ENCODE results near the gene AKAP12. TPM values are rescaled to one million over a fixed set of nuclear protein-coding genes. Genes with fewer than 3 reads are reported as not detected.

AKAP12 gene
- total and polyA plus RNA-seq, 2 experiments from 2014 or later: 90.1 to 137 TPM

DNA sequence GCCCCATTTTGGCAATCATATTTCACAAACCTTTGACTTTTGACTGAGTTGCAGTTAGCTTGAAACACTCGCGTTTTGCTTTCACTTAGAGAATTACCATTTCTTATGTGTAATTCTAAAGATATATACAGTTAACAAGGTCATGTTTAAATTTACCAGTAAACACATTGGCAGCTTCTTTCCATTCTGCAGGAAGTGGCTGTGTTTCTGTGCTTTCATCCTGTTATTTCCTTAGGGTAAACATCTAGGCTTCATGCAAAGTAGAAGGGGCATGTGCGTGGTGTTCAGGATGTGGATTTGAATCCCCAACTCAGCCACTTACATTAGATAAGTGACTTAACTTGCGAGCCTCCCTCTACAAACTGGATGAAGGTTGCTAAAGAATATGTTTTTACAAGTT is 41.1 kb downstream of the AKAP12 start:
- Histone ChIP-seq H3K4me1 (ENCODE audit: insufficient read depth) (peaks cover 24% of the 10 kb centered on the region), H4K20me1 (replicated peaks; ENCODE audit: insufficient read depth) (peaks cover 12% of the 10 kb centered on the region), H3K79me2 (replicated peaks; ENCODE audit: insufficient read depth) (peaks cover 98% of the 10 kb centered on the region), H3K36me3 (ENCODE audit: insufficient read depth) (no peaks in the 10 kb centered on the region), H3K4me3 (no peak overlapping the region), H3K9me2 (ENCODE audit: insufficient read depth) (no peaks in the 10 kb centered on the region), H2AFZ (no peak overlapping the region), H3K27me3 (ENCODE audit: insufficient read depth) (no peaks in the 10 kb centered on the region), H3F3A (replicated peaks; ENCODE audit: low read depth) (no peaks in the 10 kb centered on the region), H3K4me2 (no peak overlapping the region), H3K27ac (ENCODE audit: low read depth) (no peak overlapping the region)
- ATAC-seq (no peak), DNase-seq (ENCODE audit: low spot score) (no peak)
- TF ChIP-seq POLR2AphosphoS5 (IDR thresholded peaks at IDR 0.05; ENCODE audit: low read depth): no peak
- TF ChIP-seq, protein P1, sequence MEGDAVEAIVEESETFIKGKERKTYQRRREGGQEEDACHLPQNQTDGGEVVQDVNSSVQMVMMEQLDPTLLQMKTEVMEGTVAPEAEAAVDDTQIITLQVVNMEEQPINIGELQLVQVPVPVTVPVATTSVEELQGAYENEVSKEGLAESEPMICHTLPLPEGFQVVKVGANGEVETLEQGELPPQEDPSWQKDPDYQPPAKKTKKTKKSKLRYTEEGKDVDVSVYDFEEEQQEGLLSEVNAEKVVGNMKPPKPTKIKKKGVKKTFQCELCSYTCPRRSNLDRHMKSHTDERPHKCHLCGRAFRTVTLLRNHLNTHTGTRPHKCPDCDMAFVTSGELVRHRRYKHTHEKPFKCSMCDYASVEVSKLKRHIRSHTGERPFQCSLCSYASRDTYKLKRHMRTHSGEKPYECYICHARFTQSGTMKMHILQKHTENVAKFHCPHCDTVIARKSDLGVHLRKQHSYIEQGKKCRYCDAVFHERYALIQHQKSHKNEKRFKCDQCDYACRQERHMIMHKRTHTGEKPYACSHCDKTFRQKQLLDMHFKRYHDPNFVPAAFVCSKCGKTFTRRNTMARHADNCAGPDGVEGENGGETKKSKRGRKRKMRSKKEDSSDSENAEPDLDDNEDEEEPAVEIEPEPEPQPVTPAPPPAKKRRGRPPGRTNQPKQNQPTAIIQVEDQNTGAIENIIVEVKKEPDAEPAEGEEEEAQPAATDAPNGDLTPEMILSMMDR (conservative IDR thresholded peaks at IDR 0.05; ENCODE audit: low read depth in 2 of 2): no peak
- TF ChIP-seq EZH2 (IDR thresholded peaks at IDR 0.05; ENCODE audit: low read depth, unreplicated experiment): no peak
- no peak for TF ChIP-seq JUNB (IDR thresholded peaks at IDR 0.05; ENCODE audit: unreplicated experiment)
- TF ChIP-seq NANOG (IDR thresholded peaks at IDR 0.05; ENCODE audit: borderline replicate concordance): no peak
- no peak for TF ChIP-seq EZH2phosphoT487 (IDR thresholded peaks at IDR 0.05; ENCODE audit: unreplicated experiment)
- TF ChIP-seq ZNF462 (CRISPR knock-in tag; IDR thresholded peaks at IDR 0.05): no peak
- no peak for TF ChIP-seq ZNF331 (CRISPR knock-in tag; IDR thresholded peaks at IDR 0.05; ENCODE audit: low read depth)
- TF ChIP-seq CREB1 (CRISPR knock-in tag; IDR thresholded peaks at IDR 0.05; ENCODE audit: low read depth): no peak
- TF ChIP-seq, protein P2, sequence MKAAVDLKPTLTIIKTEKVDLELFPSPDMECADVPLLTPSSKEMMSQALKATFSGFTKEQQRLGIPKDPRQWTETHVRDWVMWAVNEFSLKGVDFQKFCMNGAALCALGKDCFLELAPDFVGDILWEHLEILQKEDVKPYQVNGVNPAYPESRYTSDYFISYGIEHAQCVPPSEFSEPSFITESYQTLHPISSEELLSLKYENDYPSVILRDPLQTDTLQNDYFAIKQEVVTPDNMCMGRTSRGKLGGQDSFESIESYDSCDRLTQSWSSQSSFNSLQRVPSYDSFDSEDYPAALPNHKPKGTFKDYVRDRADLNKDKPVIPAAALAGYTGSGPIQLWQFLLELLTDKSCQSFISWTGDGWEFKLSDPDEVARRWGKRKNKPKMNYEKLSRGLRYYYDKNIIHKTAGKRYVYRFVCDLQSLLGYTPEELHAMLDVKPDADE (IDR thresholded peaks at IDR 0.05): no peak
- TF ChIP-seq, protein P3, sequence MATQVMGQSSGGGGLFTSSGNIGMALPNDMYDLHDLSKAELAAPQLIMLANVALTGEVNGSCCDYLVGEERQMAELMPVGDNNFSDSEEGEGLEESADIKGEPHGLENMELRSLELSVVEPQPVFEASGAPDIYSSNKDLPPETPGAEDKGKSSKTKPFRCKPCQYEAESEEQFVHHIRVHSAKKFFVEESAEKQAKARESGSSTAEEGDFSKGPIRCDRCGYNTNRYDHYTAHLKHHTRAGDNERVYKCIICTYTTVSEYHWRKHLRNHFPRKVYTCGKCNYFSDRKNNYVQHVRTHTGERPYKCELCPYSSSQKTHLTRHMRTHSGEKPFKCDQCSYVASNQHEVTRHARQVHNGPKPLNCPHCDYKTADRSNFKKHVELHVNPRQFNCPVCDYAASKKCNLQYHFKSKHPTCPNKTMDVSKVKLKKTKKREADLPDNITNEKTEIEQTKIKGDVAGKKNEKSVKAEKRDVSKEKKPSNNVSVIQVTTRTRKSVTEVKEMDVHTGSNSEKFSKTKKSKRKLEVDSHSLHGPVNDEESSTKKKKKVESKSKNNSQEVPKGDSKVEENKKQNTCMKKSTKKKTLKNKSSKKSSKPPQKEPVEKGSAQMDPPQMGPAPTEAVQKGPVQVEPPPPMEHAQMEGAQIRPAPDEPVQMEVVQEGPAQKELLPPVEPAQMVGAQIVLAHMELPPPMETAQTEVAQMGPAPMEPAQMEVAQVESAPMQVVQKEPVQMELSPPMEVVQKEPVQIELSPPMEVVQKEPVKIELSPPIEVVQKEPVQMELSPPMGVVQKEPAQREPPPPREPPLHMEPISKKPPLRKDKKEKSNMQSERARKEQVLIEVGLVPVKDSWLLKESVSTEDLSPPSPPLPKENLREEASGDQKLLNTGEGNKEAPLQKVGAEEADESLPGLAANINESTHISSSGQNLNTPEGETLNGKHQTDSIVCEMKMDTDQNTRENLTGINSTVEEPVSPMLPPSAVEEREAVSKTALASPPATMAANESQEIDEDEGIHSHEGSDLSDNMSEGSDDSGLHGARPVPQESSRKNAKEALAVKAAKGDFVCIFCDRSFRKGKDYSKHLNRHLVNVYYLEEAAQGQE (IDR thresholded peaks at IDR 0.05; ENCODE audit: unreplicated experiment): no peak
- TF ChIP-seq ZNF114 (CRISPR knock-in tag; IDR thresholded peaks at IDR 0.05): no peak
- no peak for TF ChIP-seq STAT1 (IDR thresholded peaks at IDR 0.05; ENCODE audit: unreplicated experiment)
- Mint-ChIP-seq H3K36me3 (ENCODE audit: low read depth) (no peaks in the 10 kb centered on the region), H3K9me3 (no peaks in the 10 kb centered on the region), H3K4me3 (no peak overlapping the region), H3K4me1 (peaks cover 16% of the 10 kb centered on the region; the same call in 2 of the 3 replicates), H3K27ac (no peak overlapping the region), H3K27me3 (ENCODE audit: insufficient read depth, low read depth, poor library complexity) (no peaks in the 10 kb centered on the region)

Measured in GM23338 (cell line).